Right ventricle myocardium superior (tissue), 1 donor: Measurements from ENCODE around the gene TAF6. TPM values are rescaled to one million over a fixed set of nuclear protein-coding genes. Genes with fewer than 3 reads are reported as not detected.

Experiments
- ATAC-seq: fragments of 200-7000 bp; cut with Tn5 transposase; one replicate; pipeline ENCODE4 v1.9.1; 2020; ENCODE audit warnings: mild to moderate bottlenecking; ENCODE audit not compliant: poor library complexity
- DNase-seq: peaks from one replicate; pipeline ENCODE4 v3.0.0-alpha.2; 2020
- intact Hi-C: fragments of 100-400 bp; cut with DNase I; formaldehyde crosslinking; loops from one replicate; pipeline ENCODE4 v1.11.2; 2022
- total RNA-seq: library from RNA; stranded (reverse); fragmentation: NEBNext Ultra II Directional; extraction: Animal tissue kit (Norgen Biotek cat#: 25700); gene quantifications from one replicate; pipeline ENCODE4 v1.2.1, GENCODE V29; 2021
- donor health status: DM: no; HTN: yes; CAD: no; lungs with severe emphysema.

The TAF6 gene
- total RNA-seq, 1 donor from 2014 or later = 35.8 TPM

DNA sequence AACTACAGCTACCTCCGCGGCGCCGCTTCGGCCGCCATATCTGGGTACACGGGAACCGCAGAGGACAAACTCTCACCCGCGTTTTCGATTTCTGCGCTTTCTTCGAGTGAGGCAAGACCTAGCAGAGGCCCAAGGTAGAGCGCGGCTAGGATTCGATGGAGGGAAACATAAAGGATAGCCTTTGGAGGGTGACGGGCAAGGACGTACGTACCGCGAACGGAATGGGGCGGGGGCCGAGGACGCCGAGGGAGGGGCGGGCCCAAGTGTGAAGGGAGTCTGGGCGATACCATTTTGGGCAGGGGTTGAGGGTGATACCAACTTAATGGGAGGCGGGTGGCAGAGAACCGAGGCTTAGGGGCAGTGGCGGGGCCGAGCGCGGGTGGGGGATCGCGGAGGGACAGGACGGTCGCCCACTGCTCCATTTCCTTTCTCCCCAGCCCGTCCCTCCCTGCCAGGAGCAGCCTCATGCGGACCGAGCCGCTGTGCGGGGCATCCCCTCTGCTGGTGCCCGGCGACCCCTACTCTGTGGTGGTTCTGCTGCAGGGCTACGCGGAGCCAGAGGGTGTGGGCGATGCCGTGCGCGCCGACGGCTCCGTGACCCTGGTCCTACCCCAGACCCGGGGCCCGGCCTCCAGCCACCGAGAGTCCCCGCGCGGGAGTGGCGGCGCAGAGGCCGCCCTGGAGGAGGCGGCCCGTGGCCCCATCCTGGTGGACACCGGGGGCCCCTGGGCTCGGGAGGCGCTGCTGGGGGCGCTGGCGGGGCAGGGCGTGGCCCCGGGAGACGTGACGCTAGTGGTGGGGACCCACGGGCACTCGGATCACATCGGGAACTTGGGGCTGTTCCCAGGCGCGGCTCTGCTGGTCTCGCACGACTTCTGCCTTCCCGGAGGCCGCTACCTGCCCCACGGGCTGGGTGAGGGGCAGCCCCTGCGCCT lies 8.0 kb upstream of the TAF6 start, which contains the start of gene MBLAC1:
Gene MBLAC1 (plus strand): TSS at position 37 of the 935 bp plus-strand sequence. CDS start 429 bp downstream, at position 466.
- ATAC-seq = peak; percentile 94
- peak; percentile 89 for DNase-seq
- intact Hi-C loops = no loop called here

DNA sequence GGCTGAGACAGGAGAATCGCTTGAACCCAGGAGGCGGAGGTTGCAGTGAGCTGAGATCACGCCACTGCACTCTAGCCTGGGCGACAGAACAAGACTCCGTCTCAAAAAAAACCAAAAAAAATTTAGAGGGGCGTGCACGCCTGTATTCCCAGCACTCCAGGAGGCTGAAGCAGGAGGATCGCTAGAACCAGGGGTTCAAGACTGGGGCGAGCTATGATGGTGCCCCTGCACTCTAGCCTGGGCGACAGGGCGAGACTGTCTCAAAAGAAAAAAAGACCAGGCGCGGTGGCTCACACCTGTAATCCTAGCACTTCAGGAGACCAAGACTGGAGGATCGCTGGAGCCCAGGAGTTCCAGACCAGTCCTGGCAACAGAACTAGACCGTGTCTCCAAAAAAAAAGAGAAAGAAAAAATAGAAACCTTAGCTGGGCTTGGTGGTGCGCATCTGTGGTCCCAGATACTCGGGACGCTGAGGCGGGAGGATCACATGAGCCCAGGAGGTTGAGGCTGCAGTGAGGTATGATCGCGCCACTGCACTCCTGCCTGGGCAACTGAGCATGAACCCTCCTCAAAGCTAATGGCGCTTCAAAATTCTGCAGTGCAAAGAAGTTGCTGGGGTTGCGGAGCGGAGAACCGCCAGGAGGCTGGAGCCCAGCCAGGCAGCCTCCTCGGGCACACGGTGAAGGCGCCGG lies 7.2 kb upstream of the TAF6 start:
- intact Hi-C loops = no loop called here
- DNase-seq (no peak), ATAC-seq (peak; percentile 34)

DNA sequence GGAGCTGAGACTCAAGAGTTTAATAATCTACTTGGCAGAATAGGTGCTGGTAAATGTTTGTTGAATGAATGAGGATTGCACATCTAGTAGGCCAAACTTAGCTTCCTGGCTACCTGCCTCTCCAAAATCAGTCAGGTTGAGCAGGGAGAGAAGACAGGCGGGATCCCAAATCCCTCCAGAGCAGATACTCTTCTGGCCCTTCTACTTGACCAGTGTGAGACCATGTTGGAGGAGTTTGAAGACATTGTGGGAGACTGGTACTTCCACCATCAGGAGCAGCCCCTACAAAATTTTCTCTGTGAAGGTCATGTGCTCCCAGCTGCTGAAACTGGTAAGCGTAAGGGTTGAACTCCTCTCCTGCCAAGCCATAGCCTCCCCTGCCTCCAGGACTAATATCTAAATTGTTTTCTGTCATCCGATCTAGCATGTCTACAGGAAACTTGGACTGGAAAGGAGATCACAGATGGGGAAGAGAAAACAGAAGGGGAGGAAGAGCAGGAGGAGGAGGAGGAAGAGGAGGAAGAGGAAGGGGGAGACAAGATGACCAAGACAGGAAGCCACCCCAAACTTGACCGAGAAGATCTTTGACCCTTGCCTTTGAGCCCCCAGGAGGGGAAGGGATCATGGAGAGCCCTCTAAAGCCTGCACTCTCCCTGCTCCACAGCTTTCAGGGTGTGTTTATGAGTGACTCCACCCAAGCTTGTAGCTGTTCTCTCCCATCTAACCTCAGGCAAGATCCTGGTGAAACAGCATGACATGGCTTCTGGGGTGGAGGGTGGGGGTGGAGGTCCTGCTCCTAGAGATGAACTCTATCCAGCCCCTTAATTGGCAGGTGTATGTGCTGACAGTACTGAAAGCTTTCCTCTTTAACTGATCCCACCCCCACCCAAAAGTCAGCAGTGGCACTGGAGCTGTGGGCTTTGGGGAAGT lies 5.4 kb upstream of the TAF6 start:
- no peak for DNase-seq
- no peak for ATAC-seq
- intact Hi-C loops = no loop called here

DNA sequence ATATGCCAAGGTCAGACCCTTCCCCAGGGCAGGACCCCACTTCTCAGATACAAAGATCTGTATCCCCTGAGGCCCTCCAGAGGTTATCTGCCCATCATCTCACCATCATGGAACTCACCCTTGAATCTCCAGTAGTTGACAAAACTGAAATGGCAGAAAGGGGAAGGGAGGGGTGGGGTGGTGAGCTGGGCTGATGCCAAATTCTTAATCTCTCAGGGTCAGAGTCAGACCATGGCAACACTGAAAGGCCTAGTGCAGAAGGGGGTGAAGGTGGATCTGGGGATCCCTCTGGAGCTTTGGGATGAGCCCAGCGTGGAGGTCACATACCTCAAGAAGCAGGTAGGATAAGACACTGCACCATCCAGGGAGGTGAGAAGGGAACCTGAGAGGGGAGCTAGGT lies 3.4 kb upstream of the TAF6 start:
- no peak for ATAC-seq
- intact Hi-C loops = no loop called here
- no peak for DNase-seq

DNA sequence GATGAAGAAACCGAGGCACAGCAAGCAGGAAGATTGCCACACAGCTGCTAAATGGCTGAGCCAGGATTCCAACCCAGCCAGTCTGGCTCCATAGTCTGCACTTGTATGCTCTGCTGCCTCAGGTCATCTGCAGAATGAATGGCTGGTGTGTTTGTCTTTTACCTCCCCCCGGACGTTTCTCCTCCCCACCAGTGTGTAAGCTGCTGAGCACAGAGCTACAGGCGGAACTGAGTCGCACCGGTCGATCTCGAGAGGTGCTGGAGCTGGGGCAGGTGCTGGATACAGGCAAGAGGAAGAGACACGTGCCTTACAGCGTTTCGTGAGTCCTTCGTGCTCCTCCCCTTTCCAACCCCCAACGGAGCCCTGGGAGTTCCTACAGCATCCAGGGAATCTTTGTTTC lies 2.9 kb upstream of the TAF6 start:
- no peak for ATAC-seq
- no peak for DNase-seq
- intact Hi-C loops = no loop called here

DNA sequence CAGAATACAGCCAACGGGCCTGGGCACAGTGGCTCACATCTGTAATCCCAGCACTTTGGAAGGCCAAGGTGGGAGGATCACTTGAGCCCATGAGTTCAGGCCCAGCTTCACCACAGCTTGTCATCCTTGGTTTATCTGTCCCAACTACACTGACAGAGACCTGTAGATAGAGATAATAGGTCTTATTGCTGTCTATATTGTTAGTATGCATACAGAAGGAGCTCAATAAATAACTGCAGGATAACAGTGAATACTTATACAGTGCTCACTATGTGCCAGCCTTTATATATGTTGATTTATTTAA lies 1.5 kb upstream of the TAF6 start:
- intact Hi-C loops = no loop called here
- DNase-seq (no peak), ATAC-seq (no peak)

DNA sequence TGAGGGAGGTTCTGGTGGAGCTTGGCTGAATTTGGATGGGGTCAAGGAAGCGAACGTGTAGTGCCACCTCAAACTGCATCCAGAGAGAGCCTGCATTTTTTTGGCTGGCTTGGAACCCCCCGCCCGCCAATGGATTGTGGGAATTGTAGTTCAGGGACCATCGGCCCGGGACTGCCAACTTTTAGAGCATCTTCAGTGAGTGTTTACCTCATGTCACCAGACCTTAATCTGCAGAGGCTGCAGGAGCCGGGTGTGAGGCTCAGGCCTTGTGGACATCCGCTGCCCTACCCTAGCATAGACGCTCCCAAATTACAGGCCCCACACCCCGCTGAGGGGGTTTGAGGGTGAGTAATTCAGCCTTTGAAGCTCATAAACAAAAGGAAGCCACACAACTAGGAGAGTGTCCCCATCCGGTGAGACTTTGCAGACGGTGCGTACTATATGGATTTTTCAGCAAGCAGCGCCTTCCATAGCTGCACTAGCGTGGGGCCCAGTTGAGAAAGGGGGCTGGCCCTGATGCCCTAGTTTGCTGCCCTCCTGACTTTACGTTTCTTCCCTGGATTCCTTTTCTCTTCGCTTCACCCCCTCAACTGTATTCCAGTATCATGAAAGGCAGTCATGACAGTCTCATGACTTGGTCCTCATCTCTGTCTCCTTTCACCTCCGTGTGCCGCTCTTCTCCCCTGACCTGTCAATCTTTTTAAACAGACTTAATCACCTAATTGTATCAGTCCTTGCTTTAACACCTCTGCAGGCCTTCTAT lies 993 bp upstream of the TAF6 start:
- ATAC-seq = peak; percentile 77
- DNase-seq = peak; percentile 69
- intact Hi-C loops = no loop called here

DNA sequence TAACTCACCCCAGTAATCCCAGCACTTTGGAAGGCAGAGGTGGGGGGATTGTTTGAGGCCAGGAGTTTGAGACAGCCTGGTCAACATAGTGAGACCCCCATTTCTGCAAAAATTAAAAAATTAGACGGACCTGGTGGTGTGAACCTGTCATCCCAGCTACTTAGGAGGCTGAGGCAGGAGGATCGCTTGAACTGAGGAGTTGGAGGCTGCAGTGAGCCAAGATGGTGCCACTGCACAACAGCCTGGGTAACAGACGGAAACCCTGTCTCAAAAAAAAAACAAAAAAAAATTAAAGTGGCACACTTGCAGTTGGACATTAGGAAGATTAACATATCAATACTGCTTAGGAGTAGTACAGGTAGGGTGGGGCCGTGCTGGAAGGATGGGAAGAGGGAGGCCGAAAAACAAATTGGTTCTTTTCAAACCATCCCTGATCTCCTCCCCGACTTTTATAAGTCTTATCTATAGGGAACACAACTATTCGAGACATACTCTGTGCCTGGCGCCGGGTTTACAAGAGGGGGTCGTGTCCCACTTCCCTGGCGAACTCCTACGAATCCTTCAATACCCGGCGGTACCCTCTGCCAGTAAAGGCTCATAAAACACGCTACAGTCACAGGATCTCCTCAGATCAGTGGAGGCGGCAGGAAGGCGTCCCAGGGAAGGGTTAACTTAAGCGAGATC lies 628 bp downstream of the TAF6 start:
- DNase-seq (no peak), ATAC-seq (no peak)
- intact Hi-C loops = no loop called here

DNA sequence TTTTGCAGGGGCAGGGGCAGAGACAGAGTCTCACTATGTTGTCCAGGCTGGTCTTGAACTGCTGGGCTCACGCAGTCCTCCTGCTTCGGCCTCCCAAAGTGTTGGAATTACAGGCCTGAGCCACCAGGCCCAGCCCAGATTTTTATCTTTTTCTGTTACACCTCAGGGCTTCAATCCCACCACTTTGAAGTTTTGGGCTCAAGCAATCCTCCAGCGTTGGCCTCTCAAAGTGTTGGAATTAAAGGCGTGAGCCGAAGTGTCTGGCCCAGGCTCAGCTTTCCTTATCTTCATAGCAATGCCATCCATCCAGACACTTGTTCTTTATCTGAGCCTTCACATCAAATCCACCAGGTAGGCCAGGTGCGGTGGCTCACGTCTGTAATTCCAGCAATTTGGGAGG lies 4.1 kb downstream of the TAF6 start:
- intact Hi-C loops = no loop called here
- no peak for DNase-seq
- no peak for ATAC-seq

DNA sequence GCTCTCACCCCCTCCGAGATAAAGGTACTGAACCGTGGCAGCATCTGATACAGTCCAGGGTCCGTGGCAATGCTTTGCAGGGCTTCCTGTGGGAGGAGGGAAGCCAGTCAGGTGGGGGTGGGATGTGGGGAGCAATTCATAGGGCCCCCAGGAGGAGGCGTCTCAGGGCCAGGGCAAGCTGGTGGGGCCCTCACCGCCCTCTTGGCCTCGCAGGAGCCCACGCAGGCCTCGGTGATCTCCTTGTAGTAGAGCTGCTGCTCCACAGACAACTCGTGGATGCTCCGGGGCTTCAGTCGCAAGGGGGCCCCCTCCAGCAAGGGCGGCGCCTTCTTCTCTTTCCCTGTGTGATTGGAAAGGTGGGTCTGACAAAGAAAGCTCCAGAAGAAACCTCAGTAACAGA lies 7.2 kb downstream of the TAF6 start:
- DNase-seq = no peak
- no peak for ATAC-seq
- intact Hi-C loops = no loop called here

DNA sequence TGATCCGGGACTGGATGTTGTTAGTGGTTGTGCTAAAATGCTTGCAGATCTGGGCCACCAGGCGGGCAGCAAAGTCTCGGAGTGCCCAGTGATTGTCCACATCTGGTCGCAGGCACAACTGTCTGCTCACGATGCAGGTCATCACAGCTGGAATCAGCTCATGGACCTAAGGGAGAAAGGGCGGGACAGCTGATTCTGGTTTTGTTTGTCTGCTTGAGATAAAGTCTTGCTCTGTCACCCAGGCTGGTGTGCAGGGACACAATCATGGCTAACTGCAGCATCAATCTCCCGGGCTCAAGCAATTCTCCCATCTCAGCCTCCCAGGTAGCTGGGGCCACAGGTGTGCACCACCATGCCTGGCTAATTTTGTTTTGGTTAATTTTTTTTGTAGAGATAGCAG lies 8.0 kb downstream of the TAF6 start:
- ATAC-seq (no peak), DNase-seq (no peak)
- intact Hi-C loops = no loop called here

DNA sequence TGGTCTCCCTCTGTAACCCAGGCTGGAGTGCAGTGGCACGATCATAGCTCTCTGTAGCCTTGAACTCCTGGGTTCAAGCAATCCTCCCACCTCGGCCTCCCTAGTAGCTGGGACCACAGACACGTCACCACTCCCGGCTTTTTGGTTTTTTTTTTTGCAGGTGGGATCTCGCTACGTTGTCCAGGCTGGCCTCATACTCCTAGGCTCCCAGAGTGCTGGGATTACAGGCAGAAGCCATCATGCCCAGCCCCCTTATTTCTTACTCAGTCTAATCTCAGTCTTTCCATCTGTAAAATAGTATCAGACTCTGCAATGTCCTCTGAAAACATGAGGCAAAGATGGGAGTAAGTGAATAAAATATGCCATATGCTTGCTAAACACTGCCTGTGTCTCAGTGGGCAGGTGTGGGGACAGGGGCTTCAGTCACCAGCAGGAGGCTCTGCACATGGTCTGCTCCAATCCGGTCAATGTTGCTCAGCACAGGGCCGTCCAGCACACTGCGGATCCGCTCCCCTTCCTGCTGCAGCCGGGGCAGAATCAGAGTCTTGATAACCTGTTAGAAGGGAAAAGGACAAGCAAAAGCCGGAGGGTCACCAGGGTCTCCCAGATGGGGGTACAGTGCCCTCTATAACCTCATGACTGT lies 9.5 kb downstream of the TAF6 start:
- intact Hi-C loops = no loop called here
- DNase-seq (no peak), ATAC-seq (no peak)

DNA sequence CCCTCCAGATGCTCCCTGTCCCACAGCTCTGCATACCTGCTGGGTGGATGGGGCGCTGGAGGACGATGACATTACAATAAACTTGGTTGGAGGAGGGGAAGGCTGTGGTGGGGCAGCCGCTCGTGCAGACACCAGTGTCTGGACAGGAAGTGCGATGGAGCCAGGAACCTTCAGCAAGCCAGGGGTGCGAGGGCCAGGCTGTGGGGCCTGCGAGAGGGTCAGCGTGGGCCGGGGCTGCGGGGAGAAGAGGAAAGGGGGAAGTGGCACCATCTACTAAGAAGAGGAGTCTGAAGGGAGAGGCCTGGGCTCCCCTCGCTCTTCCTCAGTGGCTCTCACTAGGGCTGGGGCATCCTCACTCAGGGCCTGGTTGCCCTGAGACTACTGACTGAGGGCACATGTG lies 11.3 kb downstream of the TAF6 start:
- no peak for DNase-seq
- intact Hi-C loops = no loop called here
- ATAC-seq = no peak

DNA sequence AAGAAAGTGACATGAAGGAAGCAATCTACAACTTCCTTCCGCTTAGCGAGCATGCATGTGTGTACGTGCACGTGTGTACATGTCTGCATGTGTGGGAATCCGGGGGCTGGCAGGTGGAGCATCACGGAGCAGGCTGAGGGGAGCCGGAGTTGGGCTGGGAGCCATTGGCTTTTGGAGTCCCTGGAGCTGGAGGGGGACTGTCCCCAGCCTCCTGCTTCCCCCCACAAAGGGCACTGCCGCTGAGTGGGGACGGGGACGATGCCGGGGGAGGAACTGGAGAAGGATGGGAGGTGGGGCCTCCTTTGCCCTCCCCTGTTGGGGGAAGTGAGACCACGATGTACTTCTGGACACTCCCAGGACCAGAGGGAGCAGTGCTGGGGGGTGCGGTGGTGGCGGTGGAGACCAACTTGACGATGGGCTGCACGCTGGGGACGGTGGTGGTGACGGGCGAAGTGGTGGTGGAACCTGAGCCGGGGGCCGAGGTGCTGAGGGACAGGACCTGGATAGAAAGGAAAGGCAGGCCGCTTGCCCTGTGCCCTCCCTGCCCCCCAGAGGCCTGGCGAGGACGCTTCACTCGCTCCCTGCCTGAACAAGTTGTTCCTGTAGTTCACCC lies 11.9 kb downstream of the TAF6 start:
- intact Hi-C loops = no loop called here
- no peak for DNase-seq
- no peak for ATAC-seq

DNA sequence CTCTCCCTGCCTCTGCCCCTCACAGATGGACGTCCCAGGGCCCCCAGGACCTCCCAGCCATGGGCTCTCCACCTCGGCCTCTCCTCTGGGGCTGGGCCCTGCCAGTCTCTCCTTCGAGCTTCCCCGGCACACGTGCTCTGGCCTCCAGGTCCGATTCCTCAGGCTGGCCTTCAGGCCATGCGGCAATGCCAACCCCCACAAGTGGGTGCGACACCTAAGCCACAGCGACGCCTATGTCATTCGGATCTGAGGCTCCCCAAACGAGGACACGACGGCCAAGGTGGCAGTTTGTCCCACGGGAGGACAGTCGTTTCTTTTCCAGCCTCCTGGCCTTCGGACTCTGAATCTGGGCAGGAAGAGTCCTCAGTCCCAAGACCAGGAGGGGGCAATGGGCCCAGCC lies 12.5 kb downstream of the TAF6 start:
- ATAC-seq (no peak), DNase-seq (no peak)
- intact Hi-C loops = no loop called here

DNA sequence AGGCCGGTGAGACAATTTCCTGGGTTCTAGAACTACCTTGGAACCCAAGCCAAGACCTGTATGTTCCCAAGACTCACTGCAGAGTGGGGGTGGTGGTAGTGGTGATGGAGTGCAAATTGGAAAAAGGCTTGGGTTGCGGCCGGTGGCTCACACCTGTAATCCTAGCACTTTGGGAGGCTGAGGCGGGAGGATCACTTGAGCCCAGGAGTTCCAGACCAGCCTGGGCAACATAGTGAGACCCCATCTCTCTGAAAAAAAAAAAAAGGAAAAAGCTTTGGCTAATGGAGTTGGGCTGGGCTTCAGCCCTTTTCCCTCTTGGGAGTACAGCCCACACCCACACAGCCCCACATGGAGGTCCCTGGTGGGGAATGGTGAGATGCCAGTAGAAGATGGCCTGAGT lies 13.6 kb downstream of the TAF6 start:
- intact Hi-C loops = no loop called here
- no peak for DNase-seq
- no peak for ATAC-seq
